Measurements from ENCODE around the gene DNM3.
"Not testable (repeated sequence)": the region's sequence is repeated elsewhere in the genome, so short reads cannot be mapped to it uniquely, and the experiment has no call there.

DNM3 gene

GRCh38 chr1:171841050-171841910 is at the start of gene DNM3:
TSS of gene DNM3 (plus strand) at chr1:171841498. CDS start at chr1:171841657, 159 bp downstream.
- peak; percentile 82 for DNase-seq (ENCODE audit: low spot score)

GRCh38 chr1:171792656-171793369 is 48.5 kb upstream of the DNM3 start:
- no peak for DNase-seq (ENCODE audit: low spot score)

GRCh38 chr1:171793636-171794035 is 47.7 kb upstream of the DNM3 start:
- DNase-seq (ENCODE audit: low spot score): no peak

GRCh38 chr1:171794085-171794484 is 47.2 kb upstream of the DNM3 start:
- DNase-seq (ENCODE audit: low spot score): peak; percentile 51

- no peak for DNase-seq (ENCODE audit: low spot score)
Observed at GRCh38 chr1:171796592-171796991, 44.7 kb upstream of the DNM3 start.

- no peak for DNase-seq (ENCODE audit: low spot score)
Observed at GRCh38 chr1:171798311-171798710, 43.0 kb upstream of the DNM3 start.

- no peak for DNase-seq (ENCODE audit: low spot score)
Observed at GRCh38 chr1:171798765-171799164, 42.5 kb upstream of the DNM3 start.

- DNase-seq (ENCODE audit: low spot score): no peak
Observed at GRCh38 chr1:171799166-171799565, 42.1 kb upstream of the DNM3 start.

- DNase-seq (ENCODE audit: low spot score): not testable (repeated sequence)
Observed at GRCh38 chr1:171799698-171800097, 41.6 kb upstream of the DNM3 start.

- no peak for DNase-seq (ENCODE audit: low spot score)
Observed at GRCh38 chr1:171800342-171800741, 41.0 kb upstream of the DNM3 start.

- DNase-seq (ENCODE audit: low spot score): no peak
Observed at GRCh38 chr1:171800851-171801250, 40.4 kb upstream of the DNM3 start.

- peak; percentile 22 for DNase-seq (ENCODE audit: low spot score)
Observed at GRCh38 chr1:171801487-171801891, 39.8 kb upstream of the DNM3 start.

GRCh38 chr1:171802207-171802606 is 39.1 kb upstream of the DNM3 start:
- no peak for DNase-seq (ENCODE audit: low spot score)

GRCh38 chr1:171803045-171803444 is 38.3 kb upstream of the DNM3 start:
- DNase-seq (ENCODE audit: low spot score): no peak

GRCh38 chr1:171803461-171804022 is 37.8 kb upstream of the DNM3 start:
- DNase-seq (ENCODE audit: low spot score): no peak

- no peak for DNase-seq (ENCODE audit: low spot score)
Observed at GRCh38 chr1:171805395-171806115, 35.7 kb upstream of the DNM3 start.

GRCh38 chr1:171807556-171807955 is 33.7 kb upstream of the DNM3 start:
- no peak for DNase-seq (ENCODE audit: low spot score)

- no peak for DNase-seq (ENCODE audit: low spot score)
Observed at GRCh38 chr1:171809834-171810233, 31.5 kb upstream of the DNM3 start.

- DNase-seq (ENCODE audit: low spot score): no peak
Observed at GRCh38 chr1:171811672-171812071, 29.6 kb upstream of the DNM3 start.

- DNase-seq (ENCODE audit: low spot score): no peak
Observed at GRCh38 chr1:171814692-171815091, 26.6 kb upstream of the DNM3 start.

GRCh38 chr1:171816300-171816901 is 24.9 kb upstream of the DNM3 start:
- no peak for DNase-seq (ENCODE audit: low spot score)
